Activated T-cell treated with anti-CD3 and anti-CD28 coated beads, Interleukin-2, amount 50 U/mL, for 1 hour (primary cell): ENCODE measurements around the gene KRTAP1-3.
"Not testable (repeated sequence)": the region's sequence is repeated elsewhere in the genome, so short reads cannot be mapped to it uniquely, and the experiment has no call there.

Experiments used
- DNase-seq: peaks from one replicate; pipeline ENCODE4 v3.0.0-alpha.2; 2020

KRTAP1-3 gene

DNA sequence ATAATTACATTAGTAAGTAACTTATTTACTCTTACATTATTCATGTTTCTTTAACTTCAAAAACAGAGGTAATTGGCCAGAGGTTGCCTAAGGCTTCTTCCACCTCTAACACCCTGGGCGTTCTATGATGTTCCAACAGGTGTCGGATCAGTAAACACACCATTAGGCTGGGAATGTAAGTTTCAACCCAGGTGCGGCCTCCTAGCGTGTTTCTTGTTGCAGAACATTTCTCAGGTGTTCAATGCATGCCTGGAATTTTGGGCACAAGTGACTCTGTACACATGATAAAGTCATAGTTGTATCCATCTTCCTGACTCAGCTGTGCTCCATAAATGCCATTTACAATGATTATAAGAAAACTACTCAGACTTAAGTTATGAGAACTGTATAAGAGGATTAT lies 19.4 kb upstream of the KRTAP1-3 start:
- no peak for DNase-seq

DNA sequence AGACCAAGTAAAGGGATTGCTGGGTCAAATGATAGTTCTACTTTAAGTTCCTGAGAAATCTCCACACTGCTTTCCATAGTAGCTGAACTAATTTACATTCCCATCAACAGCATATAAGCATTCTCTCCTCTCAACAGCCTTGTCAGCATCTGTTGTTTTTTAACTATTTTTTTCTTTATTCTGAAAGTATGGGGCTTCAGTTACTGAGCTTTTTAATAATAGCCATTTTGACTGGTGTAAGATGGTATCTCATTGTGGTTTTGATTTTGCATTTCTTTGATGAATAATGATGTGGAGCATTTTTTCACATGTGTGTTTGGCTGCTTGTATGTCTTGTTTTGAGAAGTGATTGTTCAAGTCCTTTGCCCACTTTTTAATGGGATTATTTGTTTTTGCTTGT lies 17.9 kb upstream of the KRTAP1-3 start:
- DNase-seq, result no peak

DNA sequence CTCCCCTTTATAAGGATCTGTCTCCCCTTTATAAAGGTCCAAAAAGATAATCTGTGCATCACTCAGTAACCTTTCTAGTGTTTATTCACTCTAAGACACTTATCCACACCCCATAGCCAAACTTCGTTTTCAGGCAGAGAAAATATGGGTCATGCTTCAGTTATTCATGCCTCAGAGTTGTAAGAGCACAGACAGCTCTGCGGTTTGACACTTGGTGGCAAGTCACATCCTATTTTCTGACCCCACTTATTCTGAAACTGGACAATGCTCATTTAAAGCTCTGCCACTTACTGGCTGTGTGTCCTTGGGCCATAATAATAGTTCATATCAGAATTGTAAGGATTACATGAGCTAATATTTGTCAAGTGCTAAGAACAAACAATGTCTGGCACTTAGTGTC lies 14.4 kb upstream of the KRTAP1-3 start:
- DNase-seq, result no peak

DNA sequence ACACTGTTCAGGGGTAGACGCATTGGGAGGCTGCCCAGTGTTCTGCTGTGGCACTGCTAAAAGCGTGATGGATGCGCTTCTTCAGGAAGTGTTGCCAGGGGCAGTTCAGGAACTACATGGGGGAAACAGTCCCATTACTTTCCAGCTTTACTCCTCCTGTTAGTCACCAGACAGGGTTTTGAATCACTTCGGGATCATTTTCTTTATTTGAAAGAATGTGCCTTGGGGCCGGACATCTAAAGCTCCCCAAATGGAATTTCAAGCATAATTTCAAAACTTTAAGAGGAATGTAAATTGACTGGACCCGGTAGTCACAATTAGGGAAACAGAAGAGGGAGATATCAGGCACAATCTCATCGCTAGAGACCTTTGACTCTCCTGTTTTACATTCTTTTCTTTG lies 13.8 kb upstream of the KRTAP1-3 start:
- DNase-seq, result no peak

GRCh38 chr17:41046735-41047465 lies 12.2 kb upstream of the KRTAP1-3 start, which contains the start of gene KRTAP2-1:
Gene KRTAP2-1, minus strand, starts transcription at chr17:41047316. Its CDS starts 49 bp downstream, at chr17:41047267.
- not testable (repeated sequence) for DNase-seq

DNA sequence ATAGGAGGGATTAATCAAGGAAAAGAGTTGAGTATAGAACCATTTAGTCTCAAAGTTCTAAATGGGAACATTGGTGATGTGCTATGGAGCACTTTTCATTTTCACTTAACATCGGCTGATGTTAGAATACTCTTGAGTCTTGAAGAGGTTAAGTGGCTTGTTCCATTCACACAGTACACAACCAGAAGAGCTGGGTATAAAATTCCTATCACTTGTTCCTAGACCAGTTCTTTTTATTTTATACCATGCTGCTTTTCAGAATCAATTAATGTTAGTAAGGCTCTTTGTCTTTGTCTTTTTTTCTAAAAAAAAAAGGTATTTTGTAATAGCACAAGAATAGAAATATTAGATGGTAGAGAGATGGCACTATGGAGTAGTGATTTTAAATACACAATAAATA lies 8.3 kb upstream of the KRTAP1-3 start:
- DNase-seq, result no peak

- DNase-seq, result not testable (repeated sequence)
Observed at GRCh38 chr17:41040783-41041571, 6.3 kb upstream of the KRTAP1-3 start, which contains the start of gene KRTAP1-1. Gene KRTAP1-1, minus strand, starts transcription at chr17:41041450. Its CDS starts 53 bp downstream, at chr17:41041397.

GRCh38 chr17:41037853-41038350 lies 3.2 kb upstream of the KRTAP1-3 start:
- DNase-seq, result no peak

DNA sequence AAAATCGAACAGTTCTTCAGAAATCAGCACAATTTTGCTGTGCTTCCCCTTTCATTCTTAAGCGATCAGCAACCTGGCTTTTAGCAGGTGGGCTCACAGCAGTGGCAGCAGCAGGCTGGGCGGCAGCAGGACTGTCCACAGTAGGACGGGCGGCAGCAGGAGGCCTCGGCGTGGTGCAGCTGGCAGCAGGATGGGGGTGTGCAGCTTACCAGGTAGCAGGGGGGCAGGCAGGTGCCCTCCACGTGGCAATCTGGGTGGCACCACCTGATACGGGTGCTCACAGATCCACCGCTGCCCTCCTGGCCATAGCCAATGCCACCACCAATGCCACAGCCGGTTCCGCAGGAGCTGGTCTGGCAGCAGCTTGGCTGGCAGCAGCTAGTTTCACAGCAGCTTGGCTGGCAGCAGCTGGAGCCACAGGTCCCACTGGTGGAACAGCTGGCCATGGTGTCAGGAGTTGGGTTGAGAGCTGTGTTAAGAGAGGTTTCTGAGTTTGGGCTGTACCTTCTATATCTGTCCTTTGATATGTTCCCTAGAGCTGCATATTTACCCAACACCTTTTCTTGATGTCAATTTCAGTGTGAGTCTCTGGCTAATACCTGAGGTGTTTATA lies 4.9 kb downstream of the KRTAP1-3 start, which contains the start of gene KRTAP1-4:
Gene KRTAP1-4, minus strand, starts transcription at position 563 of the 613 bp plus-strand sequence. Its CDS starts 117 bp downstream, at position 446.
- DNase-seq, result no peak

DNA sequence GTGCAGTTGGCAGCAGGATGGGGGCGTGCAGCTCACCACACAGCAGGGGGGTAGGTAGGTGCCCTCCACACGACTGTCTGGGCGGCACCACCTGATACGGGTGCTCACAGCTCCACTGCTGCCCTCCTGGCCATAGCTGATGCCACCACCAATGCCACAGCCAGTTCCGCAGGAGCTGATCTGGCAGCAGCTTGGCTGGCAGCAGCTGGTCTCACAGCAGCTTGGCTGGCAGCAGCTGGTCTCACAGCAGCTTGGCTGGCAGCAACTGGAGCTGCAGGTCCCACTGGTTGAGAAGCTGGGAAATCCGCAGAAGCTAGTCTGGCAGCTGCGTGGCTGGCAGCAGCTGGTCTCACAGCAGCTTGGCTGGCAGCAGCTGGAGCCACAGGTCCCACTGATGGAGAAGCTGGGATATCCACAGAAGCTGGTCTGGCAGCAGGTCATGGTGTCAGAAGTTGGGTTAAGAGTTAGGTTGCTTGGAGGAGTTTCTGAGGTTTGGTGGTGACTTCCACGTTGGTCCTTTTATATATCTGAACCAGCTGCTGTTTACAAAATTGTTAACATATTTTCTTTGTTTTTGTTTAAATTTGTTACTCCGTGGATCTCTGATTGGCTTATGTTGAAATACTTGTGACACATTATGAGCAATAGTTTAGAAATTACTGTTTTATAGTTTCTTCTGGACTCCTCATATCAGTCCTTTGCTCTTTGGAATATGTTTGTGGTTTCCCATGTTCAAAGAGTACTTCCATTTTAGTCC lies 7.8 kb downstream of the KRTAP1-3 start, which contains the start of gene KRTAP1-5:
Gene KRTAP1-5, minus strand, starts transcription at position 494 of the 757 bp plus-strand sequence. Its CDS starts 53 bp downstream, at position 441.
- DNase-seq, result no peak

- no peak for DNase-seq
Observed at GRCh38 chr17:41024697-41025096, 10.0 kb downstream of the KRTAP1-3 start.

- no peak for DNase-seq
Observed at GRCh38 chr17:41020336-41020735, 14.3 kb downstream of the KRTAP1-3 start.

DNA sequence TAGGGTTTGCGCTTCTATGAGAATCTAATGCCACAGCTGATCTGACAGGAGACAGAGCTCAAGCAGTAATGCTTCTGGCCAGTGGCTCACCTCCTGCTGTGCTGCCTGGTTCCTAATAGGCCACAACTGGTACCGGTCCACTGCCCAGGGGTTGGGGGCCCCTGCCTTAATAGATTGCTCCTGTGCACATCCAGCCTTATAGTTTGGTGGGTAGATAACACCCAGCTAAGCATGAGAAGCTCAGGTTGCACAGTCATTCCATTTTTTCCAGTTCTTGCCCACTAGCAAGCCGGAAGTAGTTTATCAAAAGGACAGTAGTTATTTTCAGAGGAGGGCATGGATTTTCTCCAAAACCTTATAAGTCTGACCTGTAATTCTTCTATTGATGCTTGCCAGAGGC lies 15.3 kb downstream of the KRTAP1-3 start:
- no peak for DNase-seq

DNA sequence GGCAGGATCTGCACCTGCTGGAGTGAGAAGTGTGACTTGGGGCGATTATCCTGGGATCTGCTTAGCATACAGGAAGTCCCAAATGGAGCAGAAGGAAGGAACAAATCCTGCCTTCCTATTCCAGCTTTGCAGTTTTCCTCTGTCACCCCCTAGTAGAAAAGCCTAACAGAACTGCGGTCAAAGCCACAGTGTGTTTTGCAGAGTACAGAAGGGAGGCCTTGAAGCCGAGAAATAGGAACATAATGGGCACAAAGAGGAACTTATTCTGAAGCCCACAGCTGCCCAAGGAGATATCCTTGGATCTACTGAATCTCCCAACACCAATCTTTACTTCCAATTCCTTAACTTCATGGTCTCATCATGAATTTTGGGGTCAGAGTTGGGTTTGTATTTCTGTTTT lies 16.1 kb downstream of the KRTAP1-3 start:
- no peak for DNase-seq

DNA sequence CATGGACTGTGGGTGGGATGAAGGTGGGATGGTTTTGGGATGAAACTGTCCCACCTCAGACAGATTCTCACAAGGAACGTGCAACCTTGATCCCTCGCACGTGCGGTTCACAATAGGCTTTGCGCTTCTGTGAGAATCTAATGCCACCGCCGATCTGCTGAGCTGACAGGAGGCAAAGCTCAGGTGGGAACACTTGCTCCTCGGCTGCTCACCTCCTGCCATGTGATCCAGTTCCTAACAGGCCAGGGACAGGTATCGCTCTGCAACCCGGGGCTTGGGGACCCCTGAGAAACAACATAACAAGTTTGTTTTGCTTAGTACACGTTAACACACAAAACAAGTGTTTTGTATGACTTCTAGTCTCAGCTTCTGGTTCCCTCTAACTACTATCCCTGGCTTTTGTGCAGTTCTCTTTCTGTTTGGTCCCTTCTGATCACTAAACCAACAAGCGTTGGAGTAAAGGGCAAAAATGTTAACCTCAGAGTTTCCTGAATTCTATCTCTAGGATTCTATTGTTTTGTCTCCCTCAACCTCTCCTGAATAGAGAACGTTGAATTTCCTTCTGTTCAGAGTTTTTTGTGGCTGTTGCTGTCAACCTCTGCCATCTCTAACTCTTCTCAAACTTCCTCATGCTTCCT lies 18.0 kb downstream of the KRTAP1-3 start:
- no peak for DNase-seq

GRCh38 chr17:41015454-41015853 lies 19.2 kb downstream of the KRTAP1-3 start:
- no peak for DNase-seq

DNA sequence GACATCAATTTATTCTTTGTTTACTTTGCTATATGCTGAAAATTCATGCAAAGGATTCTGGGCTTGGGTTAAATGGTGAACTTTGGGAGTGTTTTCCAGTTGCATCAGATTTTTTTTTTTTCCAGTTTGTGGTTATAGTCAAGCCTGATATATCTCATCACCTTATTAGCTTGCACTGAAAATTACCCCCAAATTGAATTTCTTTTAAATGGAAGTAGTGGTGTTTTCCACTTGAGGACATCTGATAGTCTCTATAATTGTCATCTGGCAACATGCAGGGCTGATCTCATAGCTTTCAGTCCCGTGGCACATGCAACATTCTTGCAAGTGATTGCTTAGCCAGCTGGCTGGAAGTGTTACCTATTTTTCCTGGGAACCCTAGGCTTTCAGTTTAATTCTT lies 21.1 kb downstream of the KRTAP1-3 start:
- DNase-seq, result no peak

GRCh38 chr17:41013181-41013580 lies 21.5 kb downstream of the KRTAP1-3 start:
- DNase-seq, result no peak

GRCh38 chr17:41012326-41013120 lies 22.2 kb downstream of the KRTAP1-3 start:
- no peak for DNase-seq

DNA sequence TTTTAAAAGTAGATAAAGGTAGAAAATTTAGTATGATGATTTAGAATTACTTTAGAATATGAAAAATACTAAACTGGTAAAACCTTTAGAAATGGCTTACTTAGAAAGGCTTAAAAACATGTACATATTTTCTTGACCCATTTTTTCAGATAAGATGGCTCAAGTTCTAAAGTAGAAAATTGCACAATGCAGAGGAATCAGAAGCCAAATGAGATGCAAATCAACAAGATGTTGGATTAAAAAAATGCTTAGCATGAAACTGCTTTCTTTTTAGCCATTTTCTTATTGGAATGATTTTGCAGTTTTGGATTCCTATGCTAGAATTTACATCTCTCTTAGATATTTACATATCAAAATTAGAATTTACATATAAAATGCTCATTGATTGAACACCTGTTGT lies 24.2 kb downstream of the KRTAP1-3 start:
- no peak for DNase-seq

- no peak for DNase-seq
Observed at GRCh38 chr17:41009936-41010335, 24.7 kb downstream of the KRTAP1-3 start.
